MM.1S (cell line): Measurements from ENCODE around the gene BARHL1.

ENCODE experiments used
- CTCF ChIP-seq: fragments of 300-600 bp; sonication (generic); IDR thresholded peaks from 2 replicates; pipeline ENCODE4 v1.5.1; 2016; ENCODE audit warnings: antibody characterized with exemption, low read length, mixed read lengths
- EZH2 ChIP-seq: fragments of 300-600 bp; sonication (generic); optimal IDR thresholded peaks from 2 replicates; pipeline ENCODE3; 2017; ENCODE audit warnings: low read depth, mild to moderate bottlenecking, antibody characterized with exemption, low read length, mixed read lengths

GRCh38 chr9:132559711-132560110 lies 22.7 kb upstream of the BARHL1 start:
- TF ChIP-seq CTCF (no peak), EZH2 (no peak)
